Osteoblast (primary cell): ENCODE results near the gene C11orf91. TPM values are rescaled to one million over a fixed set of nuclear protein-coding genes. Genes with fewer than 3 reads are reported as not detected.

Experiments
- DNase-seq: peaks from one replicate; pipeline ENCODE4 v3.0.0; 2011; ENCODE audit warnings: low spot score, mixed read lengths; ENCODE audit not compliant: insufficient read length; ENCODE audit errors: missing footprints
- H2AFZ ChIP-seq: 2 replicates; pipeline ENCODE4 v1.6.0; 2011; ENCODE audit warnings: mild to moderate bottlenecking, low read length
- H3K27ac ChIP-seq: 2 replicates; pipeline ENCODE4 v1.5.1; 2011; ENCODE audit warnings: mild to moderate bottlenecking, low read depth, low read length, moderate library complexity
- H3K27me3 ChIP-seq: 2 replicates; pipeline ENCODE4 v1.6.0; 2012; ENCODE audit warnings: mild to moderate bottlenecking, control low read depth, inconsistent platforms, low read length, moderate library complexity; ENCODE audit not compliant: insufficient read depth
- H3K36me3 ChIP-seq: 2 replicates; pipeline ENCODE4 v1.5.1; 2011; ENCODE audit warnings: mild to moderate bottlenecking, low read length, control low read depth, moderate library complexity; ENCODE audit not compliant: insufficient read depth
- H3K4me1 ChIP-seq: 2 replicates; pipeline ENCODE4 v1.5.1; 2011; ENCODE audit warnings: mild to moderate bottlenecking, low read length, control low read depth, moderate library complexity; ENCODE audit not compliant: insufficient read depth
- H3K4me2 ChIP-seq: 2 replicates; pipeline ENCODE4 v1.6.0; 2011; ENCODE audit warnings: mild to moderate bottlenecking, low read length; ENCODE audit not compliant: insufficient read depth
- H3K4me3 ChIP-seq: fragments of 200-600 bp; sonication (generic); 3 replicates; pipeline ENCODE4 v1.5.1; 2012; ENCODE audit warnings: mild to moderate bottlenecking, low read length, inconsistent platforms; ENCODE audit not compliant: insufficient read depth
- H3K79me2 ChIP-seq: 2 replicates; pipeline ENCODE4 v1.6.0; 2012; ENCODE audit warnings: mild to moderate bottlenecking, low read length, control low read depth, inconsistent platforms; ENCODE audit not compliant: insufficient read depth
- H3K9me3 ChIP-seq: 2 replicates; pipeline ENCODE4 v1.5.1; 2011; ENCODE audit warnings: low read depth, low read length, control low read depth
- H4K20me1 ChIP-seq: 2 replicates; pipeline ENCODE4 v1.6.0; 2012; ENCODE audit warnings: mild to moderate bottlenecking, low read length, control low read depth; ENCODE audit not compliant: insufficient read depth
- total RNA-seq: library from RNA; depleted of rRNA; stranded (reverse); fragments of >200 nt; gene quantifications from 2 replicates; pipeline ENCODE4 v1.2.3, GENCODE V29; 2012
- TF ChIP-seq, protein P1 (sequence below): IDR thresholded peaks from 2 replicates; pipeline ENCODE4 v1.5.1; 2011; ENCODE audit warnings: mild to moderate bottlenecking, low read depth, low read length, moderate library complexity; ENCODE audit errors: extremely low read depth

Gene C11orf91
- total RNA-seq, 1 donor: not detected

GRCh38 chr11:33651555-33651954, 49.1 kb downstream of the C11orf91 start:
- Histone ChIP-seq H2AFZ (no peak overlapping the region), H3K27me3 (no peaks in the 10 kb centered on the region), H3K27ac (no peak overlapping the region), H3K79me2 (no peaks in the 10 kb centered on the region), H3K4me2 (no peak overlapping the region), H4K20me1 (no peaks in the 10 kb centered on the region), H3K4me1 (no peaks in the 10 kb centered on the region), H3K9me3 (no peaks in the 10 kb centered on the region), H3K36me3 (no peaks in the 10 kb centered on the region), H3K4me3 (no peak overlapping the region)
- DNase-seq: no peak
- TF ChIP-seq, protein P1, sequence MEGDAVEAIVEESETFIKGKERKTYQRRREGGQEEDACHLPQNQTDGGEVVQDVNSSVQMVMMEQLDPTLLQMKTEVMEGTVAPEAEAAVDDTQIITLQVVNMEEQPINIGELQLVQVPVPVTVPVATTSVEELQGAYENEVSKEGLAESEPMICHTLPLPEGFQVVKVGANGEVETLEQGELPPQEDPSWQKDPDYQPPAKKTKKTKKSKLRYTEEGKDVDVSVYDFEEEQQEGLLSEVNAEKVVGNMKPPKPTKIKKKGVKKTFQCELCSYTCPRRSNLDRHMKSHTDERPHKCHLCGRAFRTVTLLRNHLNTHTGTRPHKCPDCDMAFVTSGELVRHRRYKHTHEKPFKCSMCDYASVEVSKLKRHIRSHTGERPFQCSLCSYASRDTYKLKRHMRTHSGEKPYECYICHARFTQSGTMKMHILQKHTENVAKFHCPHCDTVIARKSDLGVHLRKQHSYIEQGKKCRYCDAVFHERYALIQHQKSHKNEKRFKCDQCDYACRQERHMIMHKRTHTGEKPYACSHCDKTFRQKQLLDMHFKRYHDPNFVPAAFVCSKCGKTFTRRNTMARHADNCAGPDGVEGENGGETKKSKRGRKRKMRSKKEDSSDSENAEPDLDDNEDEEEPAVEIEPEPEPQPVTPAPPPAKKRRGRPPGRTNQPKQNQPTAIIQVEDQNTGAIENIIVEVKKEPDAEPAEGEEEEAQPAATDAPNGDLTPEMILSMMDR: no peak

GRCh38 chr11:33649944-33650343, 50.7 kb downstream of the C11orf91 start:
- no peaks in the 10 kb centered on the region for H3K9me3 ChIP-seq
- TF ChIP-seq, protein P1: no peak

More at GRCh38 chr11:33649944-33650343, 50.7 kb downstream of the C11orf91 start:
- no peaks in the 10 kb centered on the region for H3K79me2 ChIP-seq
- H2AFZ ChIP-seq: no peak overlapping the region
- H3K27me3 ChIP-seq: no peaks in the 10 kb centered on the region
- H3K27ac ChIP-seq: no peak overlapping the region
- H4K20me1 ChIP-seq: no peaks in the 10 kb centered on the region
- H3K36me3 ChIP-seq: no peaks in the 10 kb centered on the region
- no peaks in the 10 kb centered on the region for H3K4me1 ChIP-seq
- H3K4me2 ChIP-seq: no peak overlapping the region
- H3K4me3 ChIP-seq: no peak overlapping the region
- DNase-seq: no peak

Other genes with a start within 250 kb of the C11orf91 start
- 345 and 377 TPM in 2 replicates for gene CD59, start 35.6 kb upstream of the C11orf91 start, total RNA-seq
- 35.8 and 38.3 TPM in 2 replicates for gene FBXO3, start 73.7 kb upstream of the C11orf91 start, total RNA-seq
- gene LMO2, start 191.2 kb upstream of the C11orf91 start, total RNA-seq: 1.4 and 2.1 TPM in 2 replicates